Thyroid gland (tissue), 4 donors: ENCODE results near the gene DROSHA.

Experiments used
- POLR2A ChIP-seq, 2 donors: fragments of 450-650 bp; IDR thresholded peaks; one replicate each; pipeline ENCODE4 v1.6.1; 2017; ENCODE audit warnings: antibody characterized with exemption in 2 of 2, mild to moderate bottlenecking in 2 of 2, moderate library complexity in 1 of 2
- TF ChIP-seq, protein P1 (sequence below), 6 experiments: fragments of 200-600 bp in 3 of 6; fragments of 450-650 bp in 3 of 6; sonication (generic) in 3 of 6; IDR thresholded peaks; one replicate each; pipeline ENCODE4 v1.5.1; 2016 to 2019; ENCODE audit warnings: antibody characterized with exemption in 6 of 6, mild to moderate bottlenecking in 2 of 6, inconsistent platforms in 1 of 6, moderate library complexity in 1 of 6

DNA sequence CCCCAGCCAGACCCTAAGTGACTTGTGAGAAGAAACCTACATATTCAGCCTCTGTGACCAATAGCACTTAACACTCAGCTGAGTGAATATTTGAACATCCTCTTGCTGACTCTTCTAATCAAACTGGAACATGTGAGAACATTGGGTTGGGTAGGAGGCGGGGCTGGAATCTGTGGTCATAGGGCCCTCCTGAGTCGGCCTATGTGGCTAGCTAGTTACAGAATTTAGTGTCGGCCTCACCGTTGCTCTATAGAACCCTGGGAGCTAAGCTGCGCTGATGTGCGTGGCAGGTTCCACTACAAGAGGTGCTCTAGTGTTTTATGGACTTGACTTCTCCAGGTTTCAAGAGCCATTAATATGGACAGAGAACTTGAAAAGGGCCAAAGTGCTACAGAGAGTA lies 138.8 kb downstream of the DROSHA start:
- TF ChIP-seq, protein P1, sequence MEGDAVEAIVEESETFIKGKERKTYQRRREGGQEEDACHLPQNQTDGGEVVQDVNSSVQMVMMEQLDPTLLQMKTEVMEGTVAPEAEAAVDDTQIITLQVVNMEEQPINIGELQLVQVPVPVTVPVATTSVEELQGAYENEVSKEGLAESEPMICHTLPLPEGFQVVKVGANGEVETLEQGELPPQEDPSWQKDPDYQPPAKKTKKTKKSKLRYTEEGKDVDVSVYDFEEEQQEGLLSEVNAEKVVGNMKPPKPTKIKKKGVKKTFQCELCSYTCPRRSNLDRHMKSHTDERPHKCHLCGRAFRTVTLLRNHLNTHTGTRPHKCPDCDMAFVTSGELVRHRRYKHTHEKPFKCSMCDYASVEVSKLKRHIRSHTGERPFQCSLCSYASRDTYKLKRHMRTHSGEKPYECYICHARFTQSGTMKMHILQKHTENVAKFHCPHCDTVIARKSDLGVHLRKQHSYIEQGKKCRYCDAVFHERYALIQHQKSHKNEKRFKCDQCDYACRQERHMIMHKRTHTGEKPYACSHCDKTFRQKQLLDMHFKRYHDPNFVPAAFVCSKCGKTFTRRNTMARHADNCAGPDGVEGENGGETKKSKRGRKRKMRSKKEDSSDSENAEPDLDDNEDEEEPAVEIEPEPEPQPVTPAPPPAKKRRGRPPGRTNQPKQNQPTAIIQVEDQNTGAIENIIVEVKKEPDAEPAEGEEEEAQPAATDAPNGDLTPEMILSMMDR (IDR thresholded peaks at IDR 0.05): no peak
- no peak for TF ChIP-seq POLR2A (IDR thresholded peaks at IDR 0.05)
